Measurements from ENCODE around the gene BAG1. TPM values are rescaled to one million over a fixed set of nuclear protein-coding genes. Genes with fewer than 3 reads are reported as not detected.
A peak's percentile ranks its signal among the peaks of the same experiment; 100 is the strongest.

BAG1 gene
- total RNA-seq, 1 donor from 2014 or later: 116 TPM

DNA sequence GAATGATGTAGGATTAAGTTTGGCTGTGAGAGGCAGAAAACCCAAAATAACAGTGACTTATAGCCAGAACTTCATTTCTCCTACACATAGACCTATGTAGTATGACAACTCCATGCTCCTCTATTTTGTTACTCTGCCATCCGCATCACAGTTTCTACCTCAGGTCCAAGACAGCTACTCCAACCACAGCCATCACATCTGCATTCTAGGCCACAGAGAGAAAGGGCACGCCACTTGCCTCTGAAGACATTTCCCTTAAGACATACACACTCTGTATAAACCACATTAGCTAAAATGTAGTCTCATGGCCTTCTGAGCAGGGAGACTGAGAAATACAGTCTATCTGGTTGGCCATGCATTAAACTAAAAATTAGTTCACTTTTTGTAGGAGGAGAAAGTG, 14.5 kb downstream of the BAG1 start:
- Histone ChIP-seq H3K27me3 (no peaks in the 10 kb centered on the region), H3K27ac (no peak overlapping the region), H3K4me1 (no peaks in the 10 kb centered on the region), H3K36me3 (peaks cover 26% of the 10 kb centered on the region), H3K9me3 (no peaks in the 10 kb centered on the region), H3K4me3 (no peak overlapping the region)
- intact Hi-C loops (cut with DNase I): no loop called here
- no peak for DNase-seq
- ATAC-seq: no peak
- TF ChIP-seq, protein P1, sequence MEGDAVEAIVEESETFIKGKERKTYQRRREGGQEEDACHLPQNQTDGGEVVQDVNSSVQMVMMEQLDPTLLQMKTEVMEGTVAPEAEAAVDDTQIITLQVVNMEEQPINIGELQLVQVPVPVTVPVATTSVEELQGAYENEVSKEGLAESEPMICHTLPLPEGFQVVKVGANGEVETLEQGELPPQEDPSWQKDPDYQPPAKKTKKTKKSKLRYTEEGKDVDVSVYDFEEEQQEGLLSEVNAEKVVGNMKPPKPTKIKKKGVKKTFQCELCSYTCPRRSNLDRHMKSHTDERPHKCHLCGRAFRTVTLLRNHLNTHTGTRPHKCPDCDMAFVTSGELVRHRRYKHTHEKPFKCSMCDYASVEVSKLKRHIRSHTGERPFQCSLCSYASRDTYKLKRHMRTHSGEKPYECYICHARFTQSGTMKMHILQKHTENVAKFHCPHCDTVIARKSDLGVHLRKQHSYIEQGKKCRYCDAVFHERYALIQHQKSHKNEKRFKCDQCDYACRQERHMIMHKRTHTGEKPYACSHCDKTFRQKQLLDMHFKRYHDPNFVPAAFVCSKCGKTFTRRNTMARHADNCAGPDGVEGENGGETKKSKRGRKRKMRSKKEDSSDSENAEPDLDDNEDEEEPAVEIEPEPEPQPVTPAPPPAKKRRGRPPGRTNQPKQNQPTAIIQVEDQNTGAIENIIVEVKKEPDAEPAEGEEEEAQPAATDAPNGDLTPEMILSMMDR (IDR thresholded peaks at IDR 0.05): no peak

DNA sequence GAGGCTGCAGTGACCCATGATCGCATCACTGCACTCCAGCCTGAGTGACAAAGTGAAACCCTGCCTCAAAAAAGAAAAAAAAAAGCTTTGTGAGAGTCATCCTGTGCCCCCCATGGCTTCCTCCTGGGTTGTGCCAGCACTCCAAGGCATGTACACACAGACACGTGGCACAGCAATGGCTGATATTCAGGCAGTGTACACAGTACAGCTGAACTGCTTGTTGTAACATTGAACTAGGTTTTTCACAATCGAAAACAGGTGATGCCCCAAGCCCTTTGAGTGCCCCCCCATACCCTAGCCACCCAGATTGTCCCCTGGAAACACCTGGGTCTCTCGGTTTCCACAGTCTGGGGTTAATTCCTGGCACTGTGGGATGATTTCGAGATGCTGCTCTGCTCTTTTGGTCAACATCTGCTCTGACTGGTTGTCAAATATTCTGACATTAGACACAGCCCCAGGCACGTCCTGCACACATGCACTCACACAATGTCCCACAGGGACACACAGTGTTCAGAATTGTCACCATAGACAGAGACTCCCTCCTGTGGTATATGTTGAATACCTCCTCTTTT, 15.3 kb downstream of the BAG1 start:
- TF ChIP-seq, protein P1 (IDR thresholded peaks at IDR 0.05): no peak
- DNase-seq (no peak), ATAC-seq (no peak)
- no peaks in the 10 kb centered on the region for H3K4me1 ChIP-seq
- peaks cover 17% of the 10 kb centered on the region for H3K36me3 ChIP-seq
- H3K4me3 ChIP-seq: no peak overlapping the region
- H3K9me3 ChIP-seq: no peaks in the 10 kb centered on the region
- H3K27me3 ChIP-seq: no peaks in the 10 kb centered on the region
- intact Hi-C loops (cut with DNase I): no loop called here
- H3K27ac ChIP-seq: no peak overlapping the region

DNA sequence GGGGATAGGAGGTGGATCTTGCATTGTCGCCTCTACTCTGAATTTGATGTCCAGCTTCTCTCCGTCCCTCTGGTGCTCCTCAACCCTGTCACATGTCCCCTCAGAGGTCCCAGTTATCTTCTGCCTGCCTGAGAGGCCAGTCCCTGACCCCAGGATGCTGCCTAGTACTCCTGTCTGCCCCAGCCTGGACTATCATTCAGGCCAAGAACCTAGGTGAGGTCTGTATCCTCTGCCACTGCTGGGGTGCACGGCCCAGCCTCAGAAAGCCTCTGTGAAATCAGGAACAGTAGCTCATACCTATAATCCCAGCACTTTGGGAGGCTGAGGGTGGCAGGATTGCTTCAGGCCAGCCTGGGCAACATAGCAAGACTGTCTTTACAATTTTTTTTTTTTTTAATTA, 15.9 kb downstream of the BAG1 start:
- peaks cover 15% of the 10 kb centered on the region for H3K36me3 ChIP-seq

DNA sequence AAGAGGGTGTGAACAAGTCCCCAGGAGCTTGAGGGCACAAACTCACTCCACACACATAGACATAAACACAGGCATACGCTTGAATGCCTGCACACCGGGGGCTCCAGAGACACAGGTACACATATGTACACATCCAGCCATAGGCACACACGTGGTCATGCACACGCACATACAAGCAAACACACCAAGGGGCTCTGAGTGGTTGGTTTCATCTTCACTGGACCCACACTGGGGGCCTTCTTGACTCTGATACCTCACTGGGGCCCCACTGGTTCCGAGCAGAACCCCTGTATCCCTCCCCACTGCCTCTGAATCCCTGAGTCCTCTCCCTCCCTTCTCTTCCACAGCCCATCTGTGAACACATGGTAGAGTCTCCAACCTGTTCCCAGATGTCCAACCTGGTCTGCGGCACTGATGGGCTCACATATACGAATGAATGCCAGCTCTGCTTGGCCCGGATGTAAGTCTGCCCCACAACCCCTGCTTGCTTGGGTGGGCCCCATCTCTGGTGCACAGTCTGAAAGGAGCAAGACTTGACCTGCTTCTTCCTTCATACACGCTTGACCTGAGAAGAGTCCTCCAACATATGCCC, 18.1 kb downstream of the BAG1 start:
- TF ChIP-seq, protein P1 (IDR thresholded peaks at IDR 0.05): no peak
- ATAC-seq: no peak

More for the DNA sequence above, 15.9 kb downstream of the BAG1 start:
- H3K27me3 ChIP-seq: no peaks in the 10 kb centered on the region
- TF ChIP-seq, protein P1 (IDR thresholded peaks at IDR 0.05): no peak
- H3K4me3 ChIP-seq: no peak overlapping the region
- no peak overlapping the region for H3K27ac ChIP-seq
- no peak for ATAC-seq
- intact Hi-C loops (cut with DNase I): no loop called here
- H3K9me3 ChIP-seq: no peaks in the 10 kb centered on the region
- DNase-seq: no peak
- H3K4me1 ChIP-seq: no peaks in the 10 kb centered on the region

DNA sequence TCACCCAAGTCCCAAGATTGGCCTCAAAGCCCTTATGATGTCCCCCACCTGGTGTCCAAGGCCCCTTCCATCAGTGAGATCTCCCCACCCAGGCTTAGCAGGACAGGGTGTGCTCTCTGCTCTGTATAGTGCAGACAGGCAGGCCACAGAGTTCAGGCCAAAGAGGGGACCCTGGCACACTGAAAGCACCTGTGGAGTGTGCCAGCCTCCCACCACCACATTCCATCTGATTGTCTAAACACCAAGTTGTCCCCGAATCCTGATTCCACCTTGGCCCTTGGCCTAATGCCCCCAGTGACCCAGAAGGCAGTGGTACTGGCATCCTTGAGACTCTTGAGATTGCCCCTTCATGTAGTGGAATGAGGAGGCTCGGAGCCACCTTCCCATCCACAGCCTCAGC, 19.2 kb downstream of the BAG1 start:
- TF ChIP-seq, protein P1 (IDR thresholded peaks at IDR 0.05): no peak

More for the DNA sequence above, 18.1 kb downstream of the BAG1 start:
- H3K4me1 ChIP-seq: no peaks in the 10 kb centered on the region
- H3K36me3 ChIP-seq: no peaks in the 10 kb centered on the region
- H3K27ac ChIP-seq: no peak overlapping the region
- H3K27me3 ChIP-seq: no peaks in the 10 kb centered on the region
- no peak overlapping the region for H3K4me3 ChIP-seq
- intact Hi-C loops (cut with DNase I): no loop called here
- no peak for DNase-seq
- H3K9me3 ChIP-seq: no peaks in the 10 kb centered on the region

More for the DNA sequence above, 19.2 kb downstream of the BAG1 start:
- Histone ChIP-seq H3K9me3 (no peaks in the 10 kb centered on the region), H3K27me3 (no peaks in the 10 kb centered on the region), H3K27ac (no peak overlapping the region), H3K4me1 (no peaks in the 10 kb centered on the region), H3K36me3 (no peaks in the 10 kb centered on the region), H3K4me3 (no peak overlapping the region)
- ATAC-seq: no peak
- peak; percentile 29 for DNase-seq
- intact Hi-C loops (cut with DNase I): no loop called here
